ENCODE data around the gene MSH3. TPM values are rescaled to one million over a fixed set of nuclear protein-coding genes. Genes with fewer than 3 reads are reported as not detected.
"Not testable (repeated sequence)": the region's sequence is repeated elsewhere in the genome, so short reads cannot be mapped to it uniquely, and the experiment has no call there.

The MSH3 gene
- total RNA-seq, 1 experiment from 2014 or later, result 32.5 TPM

GRCh38 chr5:80902624-80903023 is 248.2 kb downstream of the MSH3 start:
- not testable (repeated sequence) for H3K4me1 ChIP-seq; DNase-seq; H3K36me3 ChIP-seq; H3K4me3 ChIP-seq; H3K9me3 ChIP-seq (replicated peaks); H3K27ac ChIP-seq; H3K27me3 ChIP-seq

- Histone ChIP-seq H3K4me3 (no peak overlapping the region), H3K9me3 (replicated peaks) (peaks cover 6% of the 10 kb centered on the region; the same call in 1 of the 2 replicates), H3K36me3 (no peaks in the 10 kb centered on the region; the same call in 1 of the 2 replicates), H3K27me3 (no peaks in the 10 kb centered on the region), H3K4me1 (no peaks in the 10 kb centered on the region), H3K27ac (no peak overlapping the region)
- DNase-seq, result no peak
Observed at GRCh38 chr5:80904533-80905187, 250.2 kb downstream of the MSH3 start.

- Histone ChIP-seq H3K4me1 (no peaks in the 10 kb centered on the region), H3K27ac (no peak overlapping the region), H3K27me3 (no peaks in the 10 kb centered on the region), H3K9me3 (replicated peaks) (peaks cover 6% of the 10 kb centered on the region; the same call in 1 of the 2 replicates), H3K4me3 (no peak overlapping the region), H3K36me3 (no peaks in the 10 kb centered on the region; the same call in 1 of the 2 replicates)
- no peak for DNase-seq
Observed at GRCh38 chr5:80905405-80905804, 251.0 kb downstream of the MSH3 start.

GRCh38 chr5:80912479-80912878 is 258.0 kb downstream of the MSH3 start:
- no peaks in the 10 kb centered on the region for H3K4me1 ChIP-seq
- no peaks in the 10 kb centered on the region; the same call in 1 of the 2 replicates for H3K36me3 ChIP-seq
- H3K27me3 ChIP-seq, result no peaks in the 10 kb centered on the region
- no peak for DNase-seq
- H3K9me3 ChIP-seq (replicated peaks), result no peaks in the 10 kb centered on the region
- no peak overlapping the region for H3K4me3 ChIP-seq
- H3K27ac ChIP-seq, result no peak overlapping the region

- no peaks in the 10 kb centered on the region for H3K27me3 ChIP-seq
- H3K36me3 ChIP-seq, result no peaks in the 10 kb centered on the region
- H3K9me3 ChIP-seq (replicated peaks), result no peaks in the 10 kb centered on the region
- no peak overlapping the region for H3K4me3 ChIP-seq
- no peak overlapping the region for H3K27ac ChIP-seq
- H3K4me1 ChIP-seq, result no peaks in the 10 kb centered on the region
- DNase-seq, result no peak
Observed at GRCh38 chr5:80915716-80916115, 261.3 kb downstream of the MSH3 start.

- no peaks in the 10 kb centered on the region for H3K36me3 ChIP-seq
- no peak for DNase-seq
- no peaks in the 10 kb centered on the region for H3K27me3 ChIP-seq
- no peak overlapping the region for H3K27ac ChIP-seq
- no peaks in the 10 kb centered on the region for H3K4me1 ChIP-seq
- H3K4me3 ChIP-seq, result no peak overlapping the region
- no peaks in the 10 kb centered on the region for H3K9me3 ChIP-seq (replicated peaks)
Observed at GRCh38 chr5:80916676-80917075, 262.2 kb downstream of the MSH3 start.

- no peaks in the 10 kb centered on the region for H3K4me1 ChIP-seq
- no peak overlapping the region for H3K4me3 ChIP-seq
- H3K9me3 ChIP-seq (replicated peaks), result no peaks in the 10 kb centered on the region
- no peak for DNase-seq
- no peaks in the 10 kb centered on the region for H3K27me3 ChIP-seq
- no peak overlapping the region for H3K27ac ChIP-seq
- H3K36me3 ChIP-seq, result no peaks in the 10 kb centered on the region
Observed at GRCh38 chr5:80917631-80918030, 263.2 kb downstream of the MSH3 start.

- Histone ChIP-seq H3K27me3 (no peaks in the 10 kb centered on the region), H3K36me3 (no peaks in the 10 kb centered on the region), H3K4me3 (no peak overlapping the region), H3K4me1 (no peaks in the 10 kb centered on the region), H3K27ac (no peak overlapping the region), H3K9me3 (replicated peaks) (no peaks in the 10 kb centered on the region)
- no peak for DNase-seq
Observed at GRCh38 chr5:80919678-80920196, 265.3 kb downstream of the MSH3 start.

GRCh38 chr5:80920333-80920732 is 265.9 kb downstream of the MSH3 start:
- Histone ChIP-seq H3K36me3 (no peaks in the 10 kb centered on the region), H3K27me3 (no peaks in the 10 kb centered on the region), H3K9me3 (replicated peaks) (no peaks in the 10 kb centered on the region), H3K4me3 (no peak overlapping the region), H3K27ac (no peak overlapping the region), H3K4me1 (no peaks in the 10 kb centered on the region)
- no peak for DNase-seq

- no peaks in the 10 kb centered on the region for H3K4me1 ChIP-seq
- no peaks in the 10 kb centered on the region for H3K27me3 ChIP-seq
- no peak overlapping the region for H3K4me3 ChIP-seq
- no peaks in the 10 kb centered on the region for H3K36me3 ChIP-seq
- peak; percentile 16 to 26 for DNase-seq
- no peak overlapping the region for H3K27ac ChIP-seq
- no peaks in the 10 kb centered on the region for H3K9me3 ChIP-seq (replicated peaks)
Observed at GRCh38 chr5:80921026-80921425, 266.6 kb downstream of the MSH3 start.

- no peaks in the 10 kb centered on the region for H3K36me3 ChIP-seq
- no peak overlapping the region for H3K27ac ChIP-seq
- H3K4me1 ChIP-seq, result no peaks in the 10 kb centered on the region
- H3K9me3 ChIP-seq (replicated peaks), result no peaks in the 10 kb centered on the region
- H3K4me3 ChIP-seq, result no peak overlapping the region
- no peaks in the 10 kb centered on the region for H3K27me3 ChIP-seq
- DNase-seq, result no peak
Observed at GRCh38 chr5:80925931-80926330, 271.5 kb downstream of the MSH3 start.

Other genes starting within 250 kb of the MSH3 start
- 56.6 and 67.8 TPM in 2 replicates for gene ZFYVE16, start 246.6 kb upstream of the MSH3 start, total RNA-seq (2014; rRNA removed; shearing (Covaris generic))
- 9.1 and 9.2 TPM in 2 replicates for gene FAM151B, start 166.6 kb upstream of the MSH3 start, total RNA-seq (2014; rRNA removed; shearing (Covaris generic))
- gene ANKRD34B, start 84.4 kb upstream of the MSH3 start, total RNA-seq (2014; rRNA removed; shearing (Covaris generic)), result 2.9 and 3.0 TPM in 2 replicates
- gene DHFR, start 331 bp downstream of the MSH3 start, total RNA-seq (2014; rRNA removed; shearing (Covaris generic)), result 194 and 213 TPM in 2 replicates